Measurements from ENCODE around the gene WWP2. TPM values are rescaled to one million over a fixed set of nuclear protein-coding genes. Genes with fewer than 3 reads are reported as not detected.

The WWP2 gene
- total and polyA plus RNA-seq, 7 donors, result 11.4 to 59.0 (median 23.9) TPM

DNA sequence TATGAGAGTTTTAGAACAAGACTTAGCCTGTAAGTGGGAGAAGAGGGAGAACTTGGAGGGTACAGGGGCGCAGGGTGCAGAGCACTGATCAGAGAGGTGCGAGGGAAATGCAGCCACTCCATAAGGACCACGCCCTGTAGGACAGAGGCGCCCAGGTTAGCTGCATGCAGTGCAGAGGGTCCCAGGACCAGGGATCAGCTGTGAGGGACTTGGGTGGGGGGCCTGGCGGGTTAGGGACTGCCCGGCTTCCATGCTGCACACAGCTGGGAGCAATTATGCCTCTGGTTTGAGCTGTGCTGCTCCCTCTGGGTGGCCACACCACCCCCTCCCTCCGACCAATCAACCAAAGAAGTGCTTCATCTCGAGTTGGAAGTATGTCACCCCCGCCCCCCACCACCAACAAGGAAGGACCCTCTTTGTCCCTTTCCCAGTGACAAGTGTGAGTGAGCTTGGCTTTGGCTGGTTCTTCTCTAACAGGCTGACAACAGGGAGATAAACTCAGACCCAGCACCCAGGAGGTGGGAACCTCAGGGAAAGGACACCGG is 166.8 kb downstream of the WWP2 start:
- no peaks in the 10 kb centered on the region for H3K9me3 ChIP-seq
- H3K27me3 ChIP-seq, result no peaks in the 10 kb centered on the region
- DNase-seq, result no peak
- peaks cover 0 to 42% (median 15%) of the 10 kb centered on the region in 4 donors for H3K36me3 ChIP-seq
- WGBS, 2 donors, result 86 to 91% methylated on average over 10 of the region's 10 CpGs
- H3K4me3 ChIP-seq, result no peak overlapping the region
- TF ChIP-seq CTCF (IDR thresholded peaks at IDR 0.05) (no peak), EP300 (IDR thresholded peaks at IDR 0.05) (no peak), POLR2AphosphoS5 (IDR thresholded peaks at IDR 0.05) (no peak)
- peaks cover 0 to 28% (median 13%) of the 10 kb centered on the region in 4 donors for H3K4me1 ChIP-seq
- intact Hi-C loops (cut with DNase I), result no loop called here
- no peak overlapping the region for H3K27ac ChIP-seq

DNA sequence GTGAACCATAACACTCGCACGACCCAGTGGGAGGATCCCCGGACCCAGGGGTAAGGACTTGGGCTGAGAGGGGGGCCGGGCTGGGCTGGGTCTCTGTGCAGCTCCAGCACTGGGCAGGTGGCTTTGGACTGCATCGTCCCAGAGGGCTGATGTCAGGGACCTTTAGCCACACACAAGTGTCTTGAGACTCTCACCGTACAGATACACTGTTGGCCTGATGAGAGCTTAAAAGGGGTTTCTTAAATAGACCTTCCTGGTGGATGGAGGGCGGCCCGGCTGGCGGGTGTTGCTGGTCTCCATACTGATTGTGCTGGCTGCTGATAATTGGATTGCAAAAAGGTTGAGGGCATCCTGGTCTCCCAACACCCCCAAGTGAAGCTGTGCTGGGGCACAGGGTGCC is 167.3 kb downstream of the WWP2 start:
- no peaks in the 10 kb centered on the region for H3K27me3 ChIP-seq
- peaks cover 0 to 28% (median 13%) of the 10 kb centered on the region in 4 donors for H3K4me1 ChIP-seq
- no peak for TF ChIP-seq POLR2A (IDR thresholded peaks at IDR 0.05)
- TF ChIP-seq POLR2AphosphoS5 (IDR thresholded peaks at IDR 0.05), result no peak
- no peak for TF ChIP-seq CTCF (IDR thresholded peaks at IDR 0.05)
- no peak for TF ChIP-seq EP300 (IDR thresholded peaks at IDR 0.05)
- no peak for DNase-seq
- H3K9me3 ChIP-seq, result no peaks in the 10 kb centered on the region
- 90 to 93% methylated on average over 9 of the region's 9 CpGs for WGBS, 2 donors
- intact Hi-C loops (cut with DNase I), result no loop called here
- H3K27ac ChIP-seq, result no peak overlapping the region
- peaks cover 0 to 48% (median 18%) of the 10 kb centered on the region in 4 donors for H3K36me3 ChIP-seq
- no peak overlapping the region for H3K4me3 ChIP-seq

DNA sequence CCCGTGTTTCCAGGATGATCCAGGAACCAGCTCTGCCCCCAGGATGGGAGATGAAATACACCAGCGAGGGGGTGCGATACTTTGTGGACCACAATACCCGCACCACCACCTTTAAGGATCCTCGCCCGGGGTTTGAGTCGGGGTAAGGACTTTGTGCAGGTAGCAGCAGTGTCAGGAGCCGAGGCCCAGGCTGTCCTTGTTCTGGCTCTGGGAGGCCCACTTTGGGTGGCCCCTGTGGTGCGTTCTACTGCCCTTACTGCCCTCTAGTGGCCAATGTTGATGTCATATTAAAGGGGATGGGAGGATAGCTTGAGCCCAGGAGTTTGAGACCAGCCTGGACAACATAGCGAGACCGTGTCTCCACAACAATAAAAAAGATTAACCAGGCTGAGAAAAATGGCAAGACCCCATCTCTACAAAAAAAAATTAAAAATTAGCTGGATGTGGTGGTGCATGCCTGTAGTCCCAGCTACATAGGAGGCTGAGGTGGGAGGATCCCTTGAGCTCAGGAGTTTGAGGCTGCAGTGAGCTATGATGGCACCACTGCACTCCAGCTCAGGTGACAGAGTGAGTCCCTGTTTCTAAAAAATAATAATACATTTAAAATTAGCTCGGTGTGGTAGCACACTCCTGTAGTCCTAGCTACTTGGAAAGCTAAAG is 168.1 kb downstream of the WWP2 start:
- TF ChIP-seq EP300 (IDR thresholded peaks at IDR 0.05) (no peak), POLR2AphosphoS5 (IDR thresholded peaks at IDR 0.05) (no peak), CTCF (IDR thresholded peaks at IDR 0.05) (peak; percentile 43 to 79 (median 69))
- Histone ChIP-seq H3K4me1 (peaks cover 0 to 21% (median 10%) of the 10 kb centered on the region in 4 donors), H3K4me3 (no peak overlapping the region), H3K36me3 (peaks cover 0 to 55% (median 23%) of the 10 kb centered on the region in 4 donors), H3K27ac (no peak overlapping the region), H3K27me3 (no peaks in the 10 kb centered on the region), H3K9me3 (no peaks in the 10 kb centered on the region)
- intact Hi-C loops (cut with DNase I), result loop anchor here (1.0 kb wide), 1 partner anchor 134 kb away; no protein-coding TSS in a partner anchor
- 64 to 76% methylated on average over 12 of the region's 12 CpGs for WGBS, 2 donors
- DNase-seq, result no peak

GRCh38 chr16:69931631-69932030 is 169.5 kb downstream of the WWP2 start:
- Histone ChIP-seq H3K4me1 (peaks cover 0 to 14% (median 4%) of the 10 kb centered on the region in 4 donors), H3K27me3 (no peaks in the 10 kb centered on the region), H3K4me3 (no peak overlapping the region), H3K9me3 (no peaks in the 10 kb centered on the region), H3K36me3 (peaks cover 11 to 69% (median 35%) of the 10 kb centered on the region in 4 donors), H3K27ac (no peak overlapping the region)
- intact Hi-C loops (cut with DNase I), result no loop called here
- TF ChIP-seq POLR2AphosphoS5 (IDR thresholded peaks at IDR 0.05) (no peak), CTCF (IDR thresholded peaks at IDR 0.05) (no peak), POLR2A (IDR thresholded peaks at IDR 0.05) (no peak), EP300 (IDR thresholded peaks at IDR 0.05) (no peak)
- 97% methylated on average over 13 of the region's 13 CpGs for WGBS, 2 donors
- DNase-seq, result no peak

All from sigmoid colon (tissue), 7 donors.